OCI-LY3 (cell line): ENCODE measurements around the gene ARF4.

Source experiments
- EZH2phosphoT487 ChIP-seq: fragments of 200-600 bp; shearing (Covaris generic); IDR thresholded peaks from 2 replicates; pipeline ENCODE4 v1.6.1; 2018; ENCODE audit warnings: antibody characterized with exemption, mixed run types, low read depth
- TF ChIP-seq, protein P1 (sequence below): fragments of 200-600, 300-600 bp; sonication (generic); IDR thresholded peaks from 2 replicates; pipeline ENCODE4 v1.5.1; 2014; ENCODE audit warnings: antibody characterized with exemption, low read length, low read depth

- TF ChIP-seq, protein P1, sequence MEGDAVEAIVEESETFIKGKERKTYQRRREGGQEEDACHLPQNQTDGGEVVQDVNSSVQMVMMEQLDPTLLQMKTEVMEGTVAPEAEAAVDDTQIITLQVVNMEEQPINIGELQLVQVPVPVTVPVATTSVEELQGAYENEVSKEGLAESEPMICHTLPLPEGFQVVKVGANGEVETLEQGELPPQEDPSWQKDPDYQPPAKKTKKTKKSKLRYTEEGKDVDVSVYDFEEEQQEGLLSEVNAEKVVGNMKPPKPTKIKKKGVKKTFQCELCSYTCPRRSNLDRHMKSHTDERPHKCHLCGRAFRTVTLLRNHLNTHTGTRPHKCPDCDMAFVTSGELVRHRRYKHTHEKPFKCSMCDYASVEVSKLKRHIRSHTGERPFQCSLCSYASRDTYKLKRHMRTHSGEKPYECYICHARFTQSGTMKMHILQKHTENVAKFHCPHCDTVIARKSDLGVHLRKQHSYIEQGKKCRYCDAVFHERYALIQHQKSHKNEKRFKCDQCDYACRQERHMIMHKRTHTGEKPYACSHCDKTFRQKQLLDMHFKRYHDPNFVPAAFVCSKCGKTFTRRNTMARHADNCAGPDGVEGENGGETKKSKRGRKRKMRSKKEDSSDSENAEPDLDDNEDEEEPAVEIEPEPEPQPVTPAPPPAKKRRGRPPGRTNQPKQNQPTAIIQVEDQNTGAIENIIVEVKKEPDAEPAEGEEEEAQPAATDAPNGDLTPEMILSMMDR = no peak
- TF ChIP-seq EZH2phosphoT487 = no peak
Measured at GRCh38 chr3:57644740-57645139, 47.6 kb upstream of the ARF4 start.
